HepG2 (cell line): Measurements from ENCODE around the gene TPRG1L. TPM values are rescaled to one million over a fixed set of nuclear protein-coding genes. Genes with fewer than 3 reads are reported as not detected.

Source experiments
- ATAC-seq: fragments of 200-7000 bp; cut with Tn5 transposase; 3 replicates; pipeline ENCODE4 v1.9.1; 2020; ENCODE audit warnings: mild to moderate bottlenecking, moderate library complexity
- BruUV-seq: library from RNA; stranded (reverse); fragments of 400-500 nt; replicated peaks from 2 replicates; lab custom pipeline; 2021; lab: Mats Ljungman, UMichigan
- CTCF ChIA-PET: fragments of 300-600 bp; formaldehyde crosslinking; extraction: SDS; loops from one replicate; lab custom pipeline; 2021; ENCODE audit warnings: low total read pairs, inconsistent platforms, low intra/inter-chr PET ratio; lab: Yijun Ruan, JAX
- POLR2A ChIA-PET: fragments of 350-600 bp; sonication (Branson Sonifier 250); formaldehyde crosslinking; loops from one replicate; lab custom pipeline; 2020; ENCODE audit warnings: antibody characterized with exemption, inconsistent platforms; lab: Yijun Ruan, JAX
- DNase-seq: peaks from one replicate; pipeline ENCODE4 v3.0.0-alpha.2; 2015; ENCODE audit warnings: low spot score
- FAIRE-seq: peaks from 3 replicates; lab custom pipeline; 2011; peaks lifted over from hg19 to GRCh38; lab: Jason Lieb, UNC
- H2AFZ ChIP-seq: one replicate; pipeline ENCODE4 v1.6.1; 2011; ENCODE audit warnings: low read length, inconsistent platforms
- H3K27ac ChIP-seq: fragments of 300-600 bp; 3 replicates; pipeline ENCODE4 v1.8.0; 2011; ENCODE audit warnings: mixed run types, mild to moderate bottlenecking, mixed read lengths, low read length, inconsistent platforms; ENCODE audit not compliant: insufficient read depth; ENCODE audit errors: extremely low read length
- H3K27me3 ChIP-seq, 2 experiments: fragments of 200-600 bp in 1 of 2; 2 replicates in 1 of 2; 3 replicates in 1 of 2; pipeline versions ENCODE4 v1.6.0 to v1.8.0; 2011; ENCODE audit warnings: low read length in 2 of 2, mild to moderate bottlenecking in 2 of 2, moderate library complexity in 2 of 2, inconsistent platforms in 1 of 2; ENCODE audit not compliant: insufficient read depth in 2 of 2, control insufficient read depth in 1 of 2
- H3K36me3 ChIP-seq, 2 experiments: fragments of 200-600 bp in 1 of 2; replicated peaks in 1 of 2; 2 replicates in 1 of 2; 3 replicates in 1 of 2; pipeline versions ENCODE4 v1.5.1 to v1.8.0; 2011; ENCODE audit warnings: low read length in 2 of 2, inconsistent platforms in 1 of 2; ENCODE audit not compliant: insufficient read depth in 2 of 2, control insufficient read depth in 1 of 2
- H3K4me1 ChIP-seq: 2 replicates; pipeline ENCODE4 v1.5.1; 2012; ENCODE audit warnings: low read length, inconsistent platforms; ENCODE audit not compliant: insufficient read depth
- H3K4me2 ChIP-seq: 2 replicates; pipeline ENCODE4 v1.6.0; 2011; ENCODE audit warnings: low read depth, low read length, inconsistent platforms
- H3K4me3 ChIP-seq, 3 experiments: fragments of 200-600 bp in 1 of 3; sonication (generic), shearing (Covaris generic) in 1 of 3; replicated peaks in 1 of 3; 2 replicates each; pipeline ENCODE4 v1.5.1; 2011 to 2016; ENCODE audit warnings: low read length in 3 of 3, inconsistent platforms in 2 of 3, low read depth in 2 of 3, mild to moderate bottlenecking in 2 of 3, control low read depth in 1 of 3, mixed read lengths in 1 of 3; ENCODE audit not compliant: insufficient read depth in 1 of 3
- H3K79me2 ChIP-seq: one replicate; pipeline ENCODE4 v1.6.1; 2011; ENCODE audit warnings: low read length, inconsistent platforms; ENCODE audit not compliant: insufficient read depth
- H3K9ac ChIP-seq: 2 replicates; pipeline ENCODE4 v1.6.0; 2011; ENCODE audit warnings: mild to moderate bottlenecking, low read depth, low read length, inconsistent platforms; ENCODE audit not compliant: insufficient read depth
- H3K9me3 ChIP-seq: 2 replicates; pipeline ENCODE4 v1.5.1; 2012; ENCODE audit warnings: mild to moderate bottlenecking, low read length
- H4K20me1 ChIP-seq: 2 replicates; pipeline ENCODE4 v1.6.0; 2011; ENCODE audit warnings: inconsistent platforms, mild to moderate bottlenecking, low read length, moderate library complexity; ENCODE audit not compliant: insufficient read depth
- CBX1 ChIP-seq: IDR thresholded peaks from one replicate; pipeline ENCODE4 v1.6.1; 2016; ENCODE audit warnings: antibody characterized with exemption, low read depth
- HNF4G ChIP-seq, 2 experiments: sonication (generic) in 1 of 2; formaldehyde crosslinking in 1 of 2; IDR thresholded peaks; 2 replicates each; pipeline versions ENCODE4 v1.4.0 to v1.6.1; 2011 to 2020; ENCODE audit warnings: borderline replicate concordance in 2 of 2, low read depth in 2 of 2, mild to moderate bottlenecking in 2 of 2, low read length in 1 of 2, missing genetic modification reagents in 1 of 2, moderate library complexity in 1 of 2
- KDM6A ChIP-seq: IDR thresholded peaks from 2 replicates; pipeline ENCODE4 v1.6.1; 2016; ENCODE audit warnings: low read depth
- KLF15 ChIP-seq: sonication (generic); formaldehyde crosslinking; IDR thresholded peaks from 2 replicates; pipeline ENCODE4 v1.8.1; 2023; ENCODE audit warnings: borderline replicate concordance, mild to moderate bottlenecking, inconsistent platforms, missing genetic modification reagents, mixed read lengths
- NR2F6 ChIP-seq, 2 experiments: IDR thresholded peaks; 2 replicates each; pipeline ENCODE4 v1.6.1; 2016; ENCODE audit warnings: antibody characterized with exemption in 1 of 2, mild to moderate bottlenecking in 1 of 2
- PHF21A ChIP-seq: sonication (generic); formaldehyde crosslinking; IDR thresholded peaks from 2 replicates; pipeline ENCODE4 v1.5.0; 2020; ENCODE audit warnings: mild to moderate bottlenecking, missing genetic modification reagents
- ZNF878 ChIP-seq: sonication (generic); formaldehyde crosslinking; IDR thresholded peaks from 2 replicates; pipeline ENCODE4 v1.8.1; 2023; ENCODE audit warnings: mild to moderate bottlenecking, missing genetic modification reagents, moderate library complexity
- ZSCAN21 ChIP-seq: sonication (generic); formaldehyde crosslinking; IDR thresholded peaks from 2 replicates; pipeline ENCODE4 v1.8.0; 2022; ENCODE audit warnings: mild to moderate bottlenecking, missing genetic modification reagents, moderate library complexity, borderline replicate concordance
- ZSCAN25 ChIP-seq: sonication (generic); formaldehyde crosslinking; IDR thresholded peaks from 2 replicates; pipeline ENCODE4 v1.8.0; 2022; ENCODE audit warnings: mild to moderate bottlenecking, missing genetic modification reagents
- WGBS: methylation state at CpG from one replicate; pipeline ENCODE4 v1.1.6; 2017; ENCODE audit warnings: low lambda C conversion rate; 5-methylcytosine and 5-hydroxymethylcytosine counted together
- in situ Hi-C: cut with HindIII; loops from 2 replicates; pipeline ENCODE4 v1.10.0; 2017; ENCODE audit warnings: low pct_unique_long_range_greater_than_20kb; ENCODE audit not compliant: extremely low pct_ligation_motif_present
- intact Hi-C: fragments of 100-400 bp; cut with micrococcal nuclease; formaldehyde crosslinking; loops from one replicate; pipeline ENCODE4 v1.10.0; 2022; ENCODE audit not compliant: unreplicated experiment
- polyA plus RNA-seq, 8 experiments: library from polyadenylated mRNA; depleted of rRNA in 3 of 8; stranded (reverse) in 7 of 8; unstranded in 1 of 8; fragments of >200 nt; fragmentation: Illumina TruSeq in 4 of 8; extraction: Trizol in 4 of 8; gene quantifications; 2 replicates each; pipeline versions ENCODE4 v1.2.1 to v1.2.3, GENCODE V29; 2011 to 2016; ENCODE audit warnings: low read depth in 4 of 8, missing spikeins in 1 of 8, mixed read lengths in 1 of 8; ENCODE audit not compliant: insufficient read depth in 1 of 8
- total RNA-seq, 5 experiments: library from RNA; depleted of rRNA; stranded (reverse); fragments of >200 nt; fragmentation: Illumina TruSeq; extraction: Trizol; gene quantifications; 2 replicates each; pipeline ENCODE4 v1.2.3, GENCODE V29; 2016; ENCODE audit warnings: low read depth in 1 of 5
- TF ChIP-seq, protein P1 (sequence below): sonication (generic); formaldehyde crosslinking; IDR thresholded peaks from 2 replicates; pipeline ENCODE4 v1.4.0; 2020; ENCODE audit warnings: missing genetic modification reagents
- TF ChIP-seq, protein P2 (sequence below): sonication (generic); formaldehyde crosslinking; IDR thresholded peaks from 2 replicates; pipeline ENCODE4 v1.4.0; 2020; ENCODE audit warnings: missing genetic modification reagents
- TF ChIP-seq, protein P3 (sequence below), 2 experiments: IDR thresholded peaks; 2 replicates each; pipeline ENCODE4 v1.6.1; 2011 to 2012; ENCODE audit warnings: low read length in 2 of 2, borderline replicate concordance in 1 of 2, low read depth in 1 of 2, mild to moderate bottlenecking in 1 of 2, moderate library complexity in 1 of 2

The TPRG1L gene
- total and polyA plus RNA-seq, 2 of the 13 experiments (the other 11 are each of a cell fraction or from before 2014, with no cell fraction given) = 21.3 to 37.4 TPM

DNA sequence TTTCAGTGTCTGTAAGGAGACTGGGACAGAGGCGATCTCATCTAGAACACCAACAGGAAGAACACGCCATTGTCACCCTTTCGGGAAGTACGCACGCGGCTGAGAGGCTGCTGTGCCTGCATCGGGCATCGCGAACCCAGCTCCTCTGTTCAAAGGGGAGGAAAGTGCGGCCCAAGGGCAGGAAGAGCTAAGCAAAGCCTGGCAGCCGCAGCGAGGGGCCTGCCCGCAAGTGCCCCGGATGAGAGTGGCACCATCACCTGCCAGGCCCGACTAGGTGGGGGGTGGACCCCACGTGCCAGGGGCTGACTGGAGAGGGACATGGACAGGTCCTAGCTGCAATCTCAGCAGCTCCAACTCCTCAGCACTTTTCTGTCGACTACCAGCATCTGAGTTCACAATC lies 7.5 kb downstream of the TPRG1L start:
- Histone ChIP-seq H3K4me1 (no peaks in the 10 kb centered on the region), H3K27ac (no peak overlapping the region), H3K4me2 (no peak overlapping the region), H3K79me2 (no peaks in the 10 kb centered on the region), H3K9me3 (no peaks in the 10 kb centered on the region), H3K27me3 (no peaks in the 10 kb centered on the region), H2AFZ (no peak overlapping the region), H3K9ac (no peak overlapping the region), H3K4me3 (no peak overlapping the region), H4K20me1 (no peaks in the 10 kb centered on the region), H3K36me3 (peaks cover 31 to 67% of the 10 kb centered on the region in 2 experiments; a peak in 4 of 5 replicates)
- ATAC-seq (no peak), FAIRE-seq (no peak), DNase-seq (no peak)
- ChIA-PET CTCF (no interaction called here), POLR2A (no interaction called here)
- TF ChIP-seq KLF15 (no peak), PHF21A (no peak), HNF4G (IDR thresholded peaks at IDR 0.05; ENCODE audit: borderline replicate concordance, low read depth, low read length) (no peak), HNF4G (CRISPR knock-in tag; IDR thresholded peaks at IDR 0.05; ENCODE audit: borderline replicate concordance, low read depth) (no peak), KDM6A (CRISPR knock-in tag) (no peak), ZNF878 (CRISPR knock-in tag) (no peak)
- TF ChIP-seq, protein P1, sequence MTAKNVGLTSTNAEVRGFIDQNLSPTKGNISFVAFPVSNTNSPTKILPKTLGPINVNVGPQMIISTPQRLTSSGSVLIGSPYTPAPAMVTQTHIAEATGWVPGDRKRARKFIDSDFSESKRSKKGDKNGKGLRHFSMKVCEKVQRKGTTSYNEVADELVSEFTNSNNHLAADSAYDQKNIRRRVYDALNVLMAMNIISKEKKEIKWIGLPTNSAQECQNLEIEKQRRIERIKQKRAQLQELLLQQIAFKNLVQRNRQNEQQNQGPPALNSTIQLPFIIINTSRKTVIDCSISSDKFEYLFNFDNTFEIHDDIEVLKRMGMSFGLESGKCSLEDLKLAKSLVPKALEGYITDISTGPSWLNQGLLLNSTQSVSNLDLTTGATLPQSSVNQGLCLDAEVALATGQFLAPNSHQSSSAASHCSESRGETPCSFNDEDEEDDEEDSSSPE (CRISPR knock-in tag) = no peak
- in situ Hi-C loops = no loop called here
- intact Hi-C loops = no loop called here
- 96% methylated on average over 12 of the region's 17 CpGs for WGBS
- BruUV-seq = no TSS peak

DNA sequence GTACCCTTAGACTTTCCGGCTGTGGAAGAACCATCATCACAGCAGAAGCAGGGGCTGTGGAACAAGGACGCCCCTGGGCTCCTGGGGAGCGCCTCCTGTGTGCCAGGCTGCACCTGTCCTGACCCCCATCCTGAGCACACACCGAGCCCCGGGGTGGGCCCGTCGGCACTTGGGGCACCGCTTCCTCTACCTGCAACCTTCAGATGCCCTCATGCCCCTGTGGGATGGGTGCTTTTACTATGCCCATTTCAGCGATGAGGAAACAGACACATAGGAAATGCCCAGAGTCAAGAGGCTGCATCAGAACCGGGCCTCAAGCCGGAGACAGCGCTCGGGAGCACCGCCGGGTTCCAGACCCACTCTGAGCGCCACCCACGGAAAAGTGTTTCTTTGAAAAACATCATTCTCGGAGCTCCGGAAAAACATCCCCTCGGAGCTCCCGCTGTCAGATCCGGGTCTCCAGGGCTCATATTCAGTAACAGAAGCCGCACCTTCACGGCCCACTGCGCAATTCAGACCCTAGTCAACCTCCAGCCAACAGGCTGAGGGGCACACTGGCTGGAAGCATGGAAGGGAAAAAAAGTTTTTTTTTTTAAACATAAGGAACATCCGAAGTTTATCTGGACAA lies 8.0 kb downstream of the TPRG1L start:
- ChIA-PET POLR2A (no interaction called here), CTCF (no interaction called here)
- Histone ChIP-seq H3K27ac (no peak overlapping the region), H3K4me3 (no peak overlapping the region), H3K9me3 (no peaks in the 10 kb centered on the region), H3K27me3 (no peaks in the 10 kb centered on the region), H3K4me2 (no peak overlapping the region), H2AFZ (no peak overlapping the region), H4K20me1 (no peaks in the 10 kb centered on the region), H3K4me1 (no peaks in the 10 kb centered on the region), H3K79me2 (no peaks in the 10 kb centered on the region), H3K36me3 (peaks cover 26 to 65% of the 10 kb centered on the region in 2 experiments; a peak in 4 of 5 replicates), H3K9ac (no peak overlapping the region)
- FAIRE-seq (no peak), ATAC-seq (no peak), DNase-seq (no peak)
- intact Hi-C loops = no loop called here
- no TSS peak for BruUV-seq
- in situ Hi-C loops = no loop called here
- WGBS = 96% methylated on average over 18 of the region's 26 CpGs
- TF ChIP-seq, protein P2, sequence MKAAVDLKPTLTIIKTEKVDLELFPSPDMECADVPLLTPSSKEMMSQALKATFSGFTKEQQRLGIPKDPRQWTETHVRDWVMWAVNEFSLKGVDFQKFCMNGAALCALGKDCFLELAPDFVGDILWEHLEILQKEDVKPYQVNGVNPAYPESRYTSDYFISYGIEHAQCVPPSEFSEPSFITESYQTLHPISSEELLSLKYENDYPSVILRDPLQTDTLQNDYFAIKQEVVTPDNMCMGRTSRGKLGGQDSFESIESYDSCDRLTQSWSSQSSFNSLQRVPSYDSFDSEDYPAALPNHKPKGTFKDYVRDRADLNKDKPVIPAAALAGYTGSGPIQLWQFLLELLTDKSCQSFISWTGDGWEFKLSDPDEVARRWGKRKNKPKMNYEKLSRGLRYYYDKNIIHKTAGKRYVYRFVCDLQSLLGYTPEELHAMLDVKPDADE = no peak
- TF ChIP-seq ZSCAN25 (CRISPR knock-in tag) = no peak
- no peak for TF ChIP-seq CBX1
- TF ChIP-seq, protein P3, sequence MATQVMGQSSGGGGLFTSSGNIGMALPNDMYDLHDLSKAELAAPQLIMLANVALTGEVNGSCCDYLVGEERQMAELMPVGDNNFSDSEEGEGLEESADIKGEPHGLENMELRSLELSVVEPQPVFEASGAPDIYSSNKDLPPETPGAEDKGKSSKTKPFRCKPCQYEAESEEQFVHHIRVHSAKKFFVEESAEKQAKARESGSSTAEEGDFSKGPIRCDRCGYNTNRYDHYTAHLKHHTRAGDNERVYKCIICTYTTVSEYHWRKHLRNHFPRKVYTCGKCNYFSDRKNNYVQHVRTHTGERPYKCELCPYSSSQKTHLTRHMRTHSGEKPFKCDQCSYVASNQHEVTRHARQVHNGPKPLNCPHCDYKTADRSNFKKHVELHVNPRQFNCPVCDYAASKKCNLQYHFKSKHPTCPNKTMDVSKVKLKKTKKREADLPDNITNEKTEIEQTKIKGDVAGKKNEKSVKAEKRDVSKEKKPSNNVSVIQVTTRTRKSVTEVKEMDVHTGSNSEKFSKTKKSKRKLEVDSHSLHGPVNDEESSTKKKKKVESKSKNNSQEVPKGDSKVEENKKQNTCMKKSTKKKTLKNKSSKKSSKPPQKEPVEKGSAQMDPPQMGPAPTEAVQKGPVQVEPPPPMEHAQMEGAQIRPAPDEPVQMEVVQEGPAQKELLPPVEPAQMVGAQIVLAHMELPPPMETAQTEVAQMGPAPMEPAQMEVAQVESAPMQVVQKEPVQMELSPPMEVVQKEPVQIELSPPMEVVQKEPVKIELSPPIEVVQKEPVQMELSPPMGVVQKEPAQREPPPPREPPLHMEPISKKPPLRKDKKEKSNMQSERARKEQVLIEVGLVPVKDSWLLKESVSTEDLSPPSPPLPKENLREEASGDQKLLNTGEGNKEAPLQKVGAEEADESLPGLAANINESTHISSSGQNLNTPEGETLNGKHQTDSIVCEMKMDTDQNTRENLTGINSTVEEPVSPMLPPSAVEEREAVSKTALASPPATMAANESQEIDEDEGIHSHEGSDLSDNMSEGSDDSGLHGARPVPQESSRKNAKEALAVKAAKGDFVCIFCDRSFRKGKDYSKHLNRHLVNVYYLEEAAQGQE (IDR thresholded peaks at IDR 0.05; ENCODE audit: borderline replicate concordance in 1 of 2, low read depth in 1 of 2, low read length in 2 of 2) = no peak
- TF ChIP-seq NR2F6 (IDR thresholded peaks at IDR 0.05) = no peak
- TF ChIP-seq NR2F6 (CRISPR knock-in tag; IDR thresholded peaks at IDR 0.05) = no peak
- TF ChIP-seq ZSCAN21 (CRISPR knock-in tag) = no peak
